Muscle of leg (tissue), 16 donors: Measurements from ENCODE around the gene NUDT15. TPM values are rescaled to one million over a fixed set of nuclear protein-coding genes. Genes with fewer than 3 reads are reported as not detected.

Experiments
- DNase-seq: peaks from one replicate; pipeline ENCODE4 v3.0.0; 2013
- H3K27ac ChIP-seq: one replicate; pipeline ENCODE4 v1.5.1; 2013; ENCODE audit warnings: mild to moderate bottlenecking, low read length, control low read depth
- H3K27me3 ChIP-seq: one replicate; pipeline ENCODE4 v1.6.1; 2013; ENCODE audit warnings: low read length; ENCODE audit not compliant: control insufficient read depth, insufficient read depth
- H3K36me3 ChIP-seq: one replicate; pipeline ENCODE4 v1.6.1; 2013; ENCODE audit warnings: low read length; ENCODE audit not compliant: control insufficient read depth, insufficient read depth
- H3K4me1 ChIP-seq: one replicate; pipeline ENCODE4 v1.6.1; 2013; ENCODE audit warnings: low read length; ENCODE audit not compliant: control insufficient read depth, insufficient read depth
- H3K4me3 ChIP-seq: one replicate; pipeline ENCODE4 v1.5.1; 2013; ENCODE audit warnings: low read length, control low read depth
- H3K9me3 ChIP-seq: replicated peaks from 2 replicates; pipeline ENCODE4 v1.6.1; 2013; ENCODE audit warnings: low read depth, low read length; ENCODE audit not compliant: control insufficient read depth
- whole genome bisulfite sequencing: methylation state at CpG from one replicate; pipeline ENCODE4 v1.1.5; 2013; ENCODE audit warnings: missing lambda C conversion rate; ENCODE audit not compliant: insufficient coverage; 5-methylcytosine and 5-hydroxymethylcytosine counted together
- long read RNA-seq, 11 donors: transcript quantifications; one replicate each; lab custom pipeline, GENCODE V29; 2026
- polyA plus RNA-seq, 8 donors: library from polyadenylated mRNA; unstranded; fragments of 120-200 nt; gene quantifications; one replicate each; pipeline versions ENCODE4 v1.2.1 to v1.2.3, GENCODE V29; 2013; ENCODE audit warnings: inconsistent platforms in 1 of 8, low replicate concordance in 1 of 8; ENCODE audit not compliant: insufficient read length in 8 of 8, insufficient read depth in 1 of 8
- total RNA-seq: library from RNA; stranded (reverse); fragments of 120-200 nt; gene quantifications from one replicate; pipeline ENCODE4 v1.2.4, GENCODE V29; 2013

Gene NUDT15
- total RNA-seq (12.2 TPM), polyA plus RNA-seq (10 to 100 TPM; 12.1 to 14.6 (median 13.3) TPM)
- long read RNA-seq, donor 1, partial matches to known transcripts, result 0 of 4 reads
- long read RNA-seq, donor 1, other reads (novel, unspliced or antisense), result 0 of 4 reads
- long read RNA-seq, donor 2, result 0 reads
- long read RNA-seq, donor 3, partial matches to known transcripts, result 0 of 4 reads
- long read RNA-seq, donor 3, other reads (novel, unspliced or antisense), result 0 of 4 reads
- long read RNA-seq, donor 4, partial matches to known transcripts, result 0 of 1 reads
- long read RNA-seq, donor 4, other reads (novel, unspliced or antisense), result 0 of 1 reads
- long read RNA-seq, donor 5, transcript NUDT15-201 (3 exons, 2,098 nt), result major isoform, 15 of 15 reads
- long read RNA-seq, donor 5, partial matches to known transcripts, result 0 of 15 reads
- long read RNA-seq, donor 5, other reads (novel, unspliced or antisense), result 0 of 15 reads
- long read RNA-seq, donor 6, transcript NUDT15-201 (3 exons, 2,098 nt), result major isoform, 16 of 16 reads
- long read RNA-seq, donor 6, partial matches to known transcripts, result 0 of 16 reads
- long read RNA-seq, donor 6, other reads (novel, unspliced or antisense), result 0 of 16 reads
- long read RNA-seq, donor 7, transcript NUDT15-201 (3 exons, 2,098 nt), result major isoform, 6 of 13 reads
- long read RNA-seq, donor 7, partial matches to known transcripts, result 7 of 13 reads
- long read RNA-seq, donor 7, other reads (novel, unspliced or antisense), result 0 of 13 reads
- long read RNA-seq, donor 8, transcript NUDT15-201 (3 exons, 2,098 nt), result major isoform, 5 of 5 reads
- long read RNA-seq, donor 8, partial matches to known transcripts, result 0 of 5 reads
- long read RNA-seq, donor 8, other reads (novel, unspliced or antisense), result 0 of 5 reads
- long read RNA-seq, donor 9, partial matches to known transcripts, result 0 of 2 reads
- long read RNA-seq, donor 9, other reads (novel, unspliced or antisense), result 0 of 2 reads
- long read RNA-seq, donor 10, transcript NUDT15-201 (3 exons, 2,098 nt), result major isoform, 8 of 13 reads
- long read RNA-seq, donor 10, partial matches to known transcripts, result 5 of 13 reads
- long read RNA-seq, donor 10, other reads (novel, unspliced or antisense), result 0 of 13 reads
- long read RNA-seq, donor 11, transcript NUDT15-201 (3 exons, 2,098 nt), result major isoform, 5 of 16 reads
- long read RNA-seq, donor 11, partial matches to known transcripts, result 11 of 16 reads
- long read RNA-seq, donor 11, other reads (novel, unspliced or antisense), result 0 of 16 reads

GRCh38 chr13:48037346-48038173 lies at the start of gene NUDT15:
TSS of gene NUDT15 (plus strand) at chr13:48037726. CDS start at chr13:48037747, 21 bp downstream.
- peak; percentile 99 for DNase-seq

GRCh38 chr13:47990427-47990826 lies 47.1 kb upstream of the NUDT15 start:
- Histone ChIP-seq H3K27ac (no peak overlapping the region), H3K9me3 (no peaks in the 10 kb centered on the region), H3K4me3 (no peak overlapping the region), H3K27me3 (no peaks in the 10 kb centered on the region), H3K4me1 (no peaks in the 10 kb centered on the region), H3K36me3 (peaks cover 17% of the 10 kb centered on the region)
- WGBS, result no CpG with 5 or more reads among the region's 1 CpG
- DNase-seq, result no peak

More at GRCh38 chr13:48037346-48038173, at the start of gene NUDT15:
- peak within 1 kb of the TSS; percentile 68 for H3K4me3 ChIP-seq
- under 1% methylated on average over 71 of the region's 82 CpGs for WGBS
- peaks cover 3% of the 10 kb centered on the region for H3K9me3 ChIP-seq
- H3K4me1 ChIP-seq, result peaks cover 6% of the 10 kb centered on the region
- H3K27ac ChIP-seq, result peak within 1 kb of the TSS; percentile 99
- no peaks in the 10 kb centered on the region for H3K27me3 ChIP-seq
- H3K36me3 ChIP-seq, result peaks cover 17% of the 10 kb centered on the region

GRCh38 chr13:47990920-47991466 lies 46.5 kb upstream of the NUDT15 start:
- 92% methylated on average over 2 of the region's 2 CpGs for WGBS
- Histone ChIP-seq H3K36me3 (peaks cover 15% of the 10 kb centered on the region), H3K27me3 (no peaks in the 10 kb centered on the region), H3K4me3 (no peak overlapping the region), H3K27ac (no peak overlapping the region), H3K4me1 (no peaks in the 10 kb centered on the region), H3K9me3 (no peaks in the 10 kb centered on the region)
- no peak for DNase-seq

GRCh38 chr13:47991859-47992258 lies 45.7 kb upstream of the NUDT15 start:
- no peaks in the 10 kb centered on the region for H3K4me1 ChIP-seq
- no peak overlapping the region for H3K4me3 ChIP-seq
- H3K9me3 ChIP-seq, result no peaks in the 10 kb centered on the region
- no peak for DNase-seq
- 92% methylated on average over 2 of the region's 4 CpGs for WGBS
- H3K36me3 ChIP-seq, result peaks cover 9% of the 10 kb centered on the region
- H3K27me3 ChIP-seq, result no peaks in the 10 kb centered on the region
- H3K27ac ChIP-seq, result no peak overlapping the region

GRCh38 chr13:47997384-47997783 lies 40.1 kb upstream of the NUDT15 start:
- no CpG with 5 or more reads among the region's 2 CpGs for WGBS
- H3K4me3 ChIP-seq, result no peak overlapping the region
- H3K4me1 ChIP-seq, result peaks cover 6% of the 10 kb centered on the region
- H3K9me3 ChIP-seq, result no peaks in the 10 kb centered on the region
- H3K27ac ChIP-seq, result no peak overlapping the region
- no peaks in the 10 kb centered on the region for H3K27me3 ChIP-seq
- peaks cover 5% of the 10 kb centered on the region for H3K36me3 ChIP-seq
- no peak for DNase-seq

GRCh38 chr13:47999973-48000372 lies 37.6 kb upstream of the NUDT15 start:
- DNase-seq, result no peak
- H3K4me3 ChIP-seq, result peak overlapping the region; percentile 90
- no peaks in the 10 kb centered on the region for H3K27me3 ChIP-seq
- H3K4me1 ChIP-seq, result peaks cover 6% of the 10 kb centered on the region
- no peaks in the 10 kb centered on the region for H3K9me3 ChIP-seq
- H3K36me3 ChIP-seq, result no peaks in the 10 kb centered on the region
- WGBS, result 0% methylated on average over 1 of the region's 5 CpGs
- H3K27ac ChIP-seq, result no peak overlapping the region

DNA sequence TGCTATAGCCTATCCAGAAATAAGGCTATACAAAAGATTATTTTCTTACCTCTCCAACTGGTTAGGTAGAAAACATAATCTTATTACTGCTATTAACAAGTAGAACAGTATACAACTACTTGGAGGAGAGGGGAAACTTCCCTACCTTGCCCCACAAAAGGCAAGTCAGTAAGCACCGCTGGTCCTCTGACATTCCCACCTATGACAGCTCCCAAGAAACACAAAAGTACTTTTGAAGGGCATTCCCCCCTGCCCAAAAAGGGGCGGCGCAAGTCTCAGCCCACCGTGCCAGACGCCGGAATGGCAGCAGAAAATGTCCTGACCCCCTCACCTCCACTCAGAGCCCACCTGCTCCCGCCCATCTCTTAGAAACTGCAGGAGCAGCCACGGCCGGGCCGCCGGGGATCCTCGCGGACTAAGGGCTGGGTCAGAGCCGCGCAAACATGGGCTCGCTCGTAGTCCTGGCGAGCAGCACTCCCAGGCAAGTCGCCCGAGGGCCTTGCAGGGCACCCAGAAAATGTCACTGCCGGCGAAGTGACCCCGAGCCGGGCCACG lies 36.9 kb upstream of the NUDT15 start:
- Histone ChIP-seq H3K27me3 (no peaks in the 10 kb centered on the region), H3K9me3 (no peaks in the 10 kb centered on the region), H3K4me1 (peaks cover 6% of the 10 kb centered on the region), H3K4me3 (peak overlapping the region; percentile 90), H3K27ac (peak overlapping the region; percentile 69), H3K36me3 (no peaks in the 10 kb centered on the region)
- 0% methylated on average over 21 of the region's 25 CpGs for WGBS
- DNase-seq, result peak; percentile 46

GRCh38 chr13:48001114-48001881 lies 36.2 kb upstream of the NUDT15 start, which contains the start of gene SUCLA2:
TSS of gene SUCLA2 (minus strand) at chr13:48001273. CDS start at chr13:48001269, 4 bp downstream.
- DNase-seq, result peak; percentile 96
- peak within 1 kb of the TSS; percentile 69 for H3K27ac ChIP-seq
- H3K4me1 ChIP-seq, result peaks cover 6% of the 10 kb centered on the region
- no peaks in the 10 kb centered on the region for H3K27me3 ChIP-seq
- H3K9me3 ChIP-seq, result no peaks in the 10 kb centered on the region
- peak within 1 kb of the TSS; percentile 90 for H3K4me3 ChIP-seq
- no peaks in the 10 kb centered on the region for H3K36me3 ChIP-seq
- WGBS, result 7% methylated on average over 51 of the region's 52 CpGs
